Middle frontal gyrus (tissue), 1 donor: ENCODE results near the gene C13orf46.
"Not testable (repeated sequence)": the region's sequence is repeated elsewhere in the genome, so short reads cannot be mapped to it uniquely, and the experiment has no call there.

Experiments
- DNase-seq: peaks from one replicate; pipeline ENCODE4 v3.0.0-alpha.2; 2015; ENCODE audit warnings: low spot score; ENCODE audit errors: extremely low spot score

Gene C13orf46

DNA sequence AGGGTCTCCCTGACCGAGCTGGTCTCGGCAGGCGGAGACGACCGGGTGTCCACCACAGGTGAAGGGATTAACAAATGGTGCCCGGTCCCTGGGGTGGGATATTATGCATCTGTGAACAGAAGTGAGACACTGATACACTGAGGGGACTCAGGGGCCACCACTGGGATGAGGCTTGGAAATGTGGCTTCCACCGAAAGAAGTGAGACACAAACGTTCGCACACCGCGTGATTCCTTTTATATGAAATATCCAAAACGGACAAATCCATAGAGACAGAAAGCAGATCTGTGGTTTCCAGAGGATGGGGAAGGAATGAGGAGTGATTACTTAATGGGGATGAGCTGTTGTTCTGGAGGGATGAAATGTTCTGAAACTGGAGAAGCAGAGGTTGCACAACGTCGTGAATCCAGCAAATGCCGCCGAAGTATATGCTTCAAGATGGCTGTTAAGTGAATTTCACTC lies 47.5 kb downstream of the C13orf46 start:
- DNase-seq: no peak

DNA sequence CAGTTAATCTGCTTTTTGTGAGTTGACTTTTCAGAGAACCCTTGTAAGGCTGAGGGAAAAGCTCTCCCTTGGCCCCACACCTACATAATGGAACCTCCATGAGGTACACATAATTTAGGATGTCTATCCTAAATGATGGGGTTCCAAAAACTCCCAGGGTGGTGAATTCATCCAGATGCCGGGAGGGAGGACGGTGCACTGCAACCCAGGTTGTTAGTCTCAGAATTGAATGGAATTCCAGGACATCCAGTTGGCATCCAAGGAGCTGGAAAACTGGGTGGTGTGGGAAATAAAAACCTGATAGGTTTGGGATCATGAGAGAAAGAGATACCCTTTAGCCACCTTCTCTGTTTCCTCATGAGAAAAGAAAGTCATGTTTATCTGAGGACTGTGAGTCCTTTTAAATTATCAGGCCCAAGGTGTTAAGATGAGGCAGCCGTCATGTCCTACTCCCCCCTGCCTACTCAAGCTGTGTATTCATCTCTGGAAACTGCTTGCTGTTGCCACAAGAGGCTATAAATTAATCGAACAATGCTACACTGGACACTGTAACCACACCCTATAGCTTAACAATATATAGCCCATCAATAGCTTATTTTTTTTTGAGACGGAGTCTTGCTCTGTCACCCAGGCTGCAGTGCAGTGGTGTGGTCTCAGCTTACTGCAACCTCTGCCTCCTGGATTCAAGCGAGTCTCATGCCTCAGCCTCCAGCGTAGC lies 49.5 kb downstream of the C13orf46 start:
- DNase-seq: no peak

DNA sequence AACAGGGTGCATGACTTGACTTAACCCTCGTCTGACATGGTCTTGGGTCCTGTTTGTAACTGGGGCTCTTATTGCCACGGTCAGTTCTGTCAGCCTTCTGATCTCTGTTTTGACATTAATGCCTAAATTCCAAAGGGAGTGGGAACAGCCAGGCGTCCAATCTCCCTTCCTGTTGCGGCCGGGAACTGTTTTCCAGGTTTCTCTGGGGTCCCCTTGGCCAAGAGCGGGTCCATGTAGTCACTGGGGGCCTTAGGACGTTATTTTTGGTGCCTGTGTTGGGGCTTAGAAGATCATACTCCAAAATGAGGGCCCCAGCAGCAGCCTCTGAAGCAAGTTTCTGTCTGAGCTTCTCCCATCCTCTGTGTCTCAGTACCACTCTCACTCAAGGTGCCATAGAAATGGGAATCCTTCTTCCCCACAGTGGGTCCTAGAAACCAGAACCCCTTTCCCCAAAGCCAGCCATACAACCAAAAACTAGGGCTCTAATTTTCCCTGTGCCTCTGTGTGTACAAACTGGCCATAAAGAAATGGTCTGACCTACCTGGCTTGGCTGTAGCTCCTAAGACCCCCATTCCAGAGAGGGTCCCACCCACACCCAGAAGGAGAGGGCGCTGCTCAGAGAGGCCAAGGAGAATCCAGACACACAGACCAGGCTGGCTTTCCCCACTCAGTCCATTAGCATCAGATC lies 50.4 kb downstream of the C13orf46 start:
- DNase-seq: no peak

DNA sequence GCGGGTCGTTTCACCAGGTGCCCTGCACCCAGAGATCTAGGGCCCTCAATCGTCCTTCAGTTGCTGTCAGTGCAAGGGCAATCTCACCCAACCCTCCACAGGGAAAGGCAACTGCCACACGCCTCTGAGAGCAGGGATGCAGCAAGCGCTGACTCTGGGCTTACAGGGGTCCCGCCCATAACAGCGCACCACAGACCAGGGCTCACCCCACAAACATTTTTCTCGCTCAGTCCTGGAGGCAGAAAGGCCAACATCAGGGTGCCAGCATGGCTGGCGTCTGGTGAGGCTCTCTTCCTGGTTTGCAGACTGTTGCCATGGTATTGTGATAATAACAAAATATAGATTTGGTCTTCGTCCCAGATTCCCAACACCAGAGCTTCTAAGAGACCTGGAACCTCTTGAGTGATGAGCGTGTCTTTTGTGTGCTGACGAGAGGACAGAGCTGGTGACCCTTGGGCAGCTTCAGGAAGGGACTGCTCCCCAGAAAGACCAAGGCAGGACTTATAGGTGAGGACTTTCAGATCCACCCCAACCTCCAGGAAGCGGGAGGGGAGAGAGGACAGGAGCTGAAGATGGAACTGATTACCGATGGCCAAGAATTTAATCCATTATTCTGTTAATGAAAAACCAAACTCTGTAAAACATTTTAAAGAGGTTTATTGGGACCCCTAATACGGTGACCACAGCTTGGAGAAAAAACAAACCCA lies 51.3 kb downstream of the C13orf46 start:
- no peak for DNase-seq

DNA sequence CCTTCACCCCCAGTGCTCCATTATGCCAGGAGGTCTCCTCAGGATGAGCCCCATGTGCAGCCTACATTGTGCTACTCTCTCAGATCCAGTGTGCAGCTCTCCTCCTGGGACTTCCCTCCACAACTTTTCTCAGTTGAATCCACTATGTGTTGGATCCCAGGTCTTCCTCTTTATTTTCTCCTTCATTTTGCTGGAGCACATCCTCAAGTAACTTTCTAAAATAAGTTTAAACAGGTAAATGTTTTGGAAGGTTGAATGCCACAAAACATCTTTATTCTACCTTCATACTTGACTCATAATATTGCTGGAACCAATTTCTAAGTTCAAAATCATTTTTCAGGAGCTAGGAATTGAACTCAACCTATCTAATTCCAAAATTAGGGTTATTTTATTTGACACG lies 52.1 kb downstream of the C13orf46 start:
- no peak for DNase-seq

DNA sequence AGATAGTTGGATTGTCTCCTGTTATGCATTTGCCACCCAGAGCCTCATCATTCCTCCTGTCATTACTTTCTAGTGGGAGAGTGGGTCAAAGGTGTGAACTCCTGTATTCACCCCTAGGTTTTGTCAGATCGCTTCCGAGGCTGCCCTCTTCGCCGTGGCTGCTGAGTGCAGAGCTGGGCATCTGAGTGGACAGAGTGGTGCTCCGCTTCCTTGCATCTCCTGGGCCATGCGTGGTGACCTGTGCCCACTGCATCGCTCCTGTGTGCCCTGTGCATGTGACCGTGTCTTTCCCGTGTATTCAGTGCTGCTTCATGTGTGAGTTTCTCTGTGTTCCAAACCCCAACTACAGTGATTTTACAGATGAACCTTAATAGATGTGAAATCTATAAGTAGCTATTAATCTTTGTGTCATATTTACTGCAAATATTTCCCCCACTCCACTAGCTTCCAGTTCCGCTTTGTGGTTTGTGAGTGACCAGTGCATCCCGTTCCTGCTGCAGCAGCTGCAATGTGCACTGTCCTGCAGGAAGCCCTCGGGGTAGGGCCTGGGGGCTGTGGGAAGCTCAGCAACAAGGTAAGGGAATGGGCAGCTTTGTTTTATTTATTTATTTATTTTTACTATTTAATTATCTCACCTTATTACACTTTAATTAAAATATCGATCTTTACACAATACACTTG lies 53.1 kb downstream of the C13orf46 start:
- no peak for DNase-seq

DNA sequence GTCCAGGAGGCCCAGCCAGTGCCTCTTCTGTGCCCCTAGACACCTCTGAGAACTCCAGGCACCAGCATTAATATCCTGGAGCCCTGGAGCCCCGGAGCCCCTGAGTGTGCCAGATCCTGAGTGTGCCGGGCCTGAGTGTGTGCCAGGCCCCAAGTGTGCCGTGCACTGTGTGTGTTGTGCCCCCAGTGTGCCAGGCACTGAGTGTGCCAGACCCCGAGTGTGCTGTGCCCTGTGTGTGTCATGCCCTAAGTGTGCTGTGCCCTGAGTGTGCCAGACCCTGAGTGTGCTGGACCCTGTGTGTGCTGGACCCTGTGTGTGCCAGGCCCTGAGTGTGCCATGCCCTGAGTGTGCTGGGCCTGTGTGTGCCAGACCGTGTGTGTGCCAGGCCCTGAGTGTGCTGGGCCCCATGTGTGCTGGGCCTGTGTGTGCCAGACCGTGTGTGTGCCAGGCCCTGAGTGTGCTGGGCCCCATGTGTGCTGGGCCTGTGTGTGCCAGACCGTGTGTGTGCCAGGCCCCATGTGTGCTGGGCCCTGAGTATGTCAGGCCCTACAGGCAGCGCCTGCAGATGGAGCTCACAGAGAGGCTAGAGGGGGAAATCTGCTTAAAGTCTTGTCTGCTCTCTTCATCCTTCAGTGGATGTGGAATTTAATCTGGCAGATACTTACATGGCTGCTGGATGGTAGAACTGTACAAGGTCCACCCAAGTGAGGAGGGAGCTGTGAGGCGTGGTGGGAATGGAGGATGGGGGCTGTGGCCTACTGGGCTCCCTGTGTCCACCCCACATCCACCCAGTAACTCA lies 53.9 kb downstream of the C13orf46 start:
- no peak for DNase-seq

DNA sequence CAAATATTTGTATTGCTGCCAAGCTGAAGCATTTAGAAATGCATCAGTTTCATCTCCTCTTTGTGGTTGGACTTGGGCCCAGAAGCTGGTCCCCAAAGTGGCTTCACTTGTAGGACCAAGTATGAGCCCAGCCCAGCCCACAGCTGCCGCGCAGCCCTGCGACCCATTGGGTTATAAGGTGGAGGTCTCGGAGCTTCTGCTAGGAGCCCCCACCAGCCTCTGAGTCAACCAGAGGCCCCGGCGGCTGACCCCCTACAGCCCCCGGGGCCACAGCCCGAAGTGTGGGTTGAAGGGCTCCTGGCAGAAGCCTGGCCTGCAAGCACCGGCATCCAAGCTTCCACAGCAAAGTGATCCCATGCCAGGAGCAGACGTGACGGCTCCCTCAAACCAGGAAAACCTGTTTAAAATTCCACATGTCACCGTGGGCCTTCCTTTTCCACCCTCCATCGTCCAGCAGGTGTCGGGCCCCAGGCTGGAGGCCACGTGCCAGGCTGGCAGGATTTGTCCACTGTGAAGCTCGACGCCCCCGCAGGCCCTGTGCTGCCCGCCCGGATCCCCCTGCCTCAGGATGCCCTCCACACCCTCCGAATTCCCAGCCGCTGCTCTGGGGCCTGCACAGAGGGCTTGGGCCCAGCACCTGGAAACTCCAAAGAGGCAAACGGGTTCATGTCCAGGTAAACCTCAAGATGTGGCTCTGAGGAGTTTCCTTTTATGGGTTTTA lies 54.7 kb downstream of the C13orf46 start:
- DNase-seq: no peak

DNA sequence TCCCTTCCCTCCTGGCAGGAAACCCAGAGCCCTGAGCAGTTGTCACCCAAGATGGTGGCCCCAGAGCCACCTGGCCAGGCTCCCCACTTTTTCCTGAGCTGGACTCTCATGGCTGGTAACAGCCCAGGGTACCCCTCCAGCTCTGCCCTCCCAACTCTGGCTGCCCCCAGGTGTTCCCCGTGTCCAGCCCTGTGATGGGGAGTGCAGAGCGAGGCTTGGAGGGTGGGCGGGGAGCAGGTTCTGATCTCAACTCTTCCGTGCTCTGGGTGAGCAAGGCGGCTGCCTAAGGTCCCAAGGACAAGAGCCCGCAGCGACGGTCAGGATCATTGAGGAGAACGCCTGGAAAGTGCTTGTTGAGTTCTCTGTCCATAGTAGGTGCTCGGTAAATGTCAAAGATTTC lies 55.3 kb downstream of the C13orf46 start:
- DNase-seq: no peak

DNA sequence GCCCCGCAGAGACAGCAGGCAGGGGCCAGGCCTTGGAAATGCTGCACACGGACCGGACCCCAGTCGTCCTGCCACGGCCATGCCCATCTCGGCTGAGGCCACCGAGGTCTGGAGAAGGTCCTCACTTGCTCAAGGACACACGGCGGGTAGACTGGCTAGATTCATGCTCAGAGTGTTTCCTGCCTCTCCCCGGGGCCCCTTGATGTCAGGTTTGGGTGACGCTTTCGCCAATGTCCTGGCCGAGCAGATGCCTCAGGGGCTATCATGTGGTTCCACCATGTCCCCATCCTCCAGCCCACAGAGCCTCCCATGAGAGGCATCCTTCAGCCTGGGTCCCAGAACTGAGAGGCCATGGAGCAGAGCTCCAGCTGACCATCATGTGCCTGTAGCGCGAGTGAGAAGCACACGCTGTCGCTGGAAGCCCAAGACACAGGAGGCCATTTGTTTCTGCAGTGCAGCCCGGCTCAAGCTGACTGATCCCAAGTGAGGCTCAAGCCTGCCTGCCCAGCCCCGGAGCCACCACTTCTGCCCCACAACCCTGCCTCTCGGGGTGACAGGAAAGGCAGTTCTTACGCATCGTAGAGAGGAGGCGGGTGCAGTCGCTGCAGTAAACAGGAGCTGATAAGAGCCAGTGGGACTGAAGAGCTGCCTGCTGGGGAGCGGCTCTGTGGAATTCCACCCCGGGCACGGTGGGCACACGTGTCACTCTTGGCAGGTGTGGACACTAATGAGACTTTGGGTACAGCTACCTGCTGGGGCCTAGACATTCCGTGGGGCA lies 56.1 kb downstream of the C13orf46 start:
- DNase-seq: no peak

DNA sequence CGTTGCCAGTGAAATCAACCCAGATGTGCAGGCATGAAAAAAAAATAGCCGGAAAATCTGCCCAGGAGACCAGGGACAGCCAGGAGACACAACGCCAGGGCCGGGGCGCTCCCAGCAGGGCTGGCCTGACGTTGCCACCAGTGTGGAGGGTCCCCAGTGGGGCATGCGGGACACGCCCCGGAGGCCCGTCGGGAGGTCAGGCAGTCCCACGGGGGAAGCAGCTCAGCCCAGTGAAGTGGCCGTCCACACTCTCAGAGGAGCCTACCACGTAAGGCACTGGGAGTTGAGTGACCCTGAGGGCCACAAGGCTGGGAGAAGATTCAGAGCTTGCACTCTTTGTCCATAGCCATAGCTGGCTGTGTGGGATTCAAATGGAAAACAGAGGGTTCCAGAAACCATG lies 56.8 kb downstream of the C13orf46 start:
- no peak for DNase-seq

DNA sequence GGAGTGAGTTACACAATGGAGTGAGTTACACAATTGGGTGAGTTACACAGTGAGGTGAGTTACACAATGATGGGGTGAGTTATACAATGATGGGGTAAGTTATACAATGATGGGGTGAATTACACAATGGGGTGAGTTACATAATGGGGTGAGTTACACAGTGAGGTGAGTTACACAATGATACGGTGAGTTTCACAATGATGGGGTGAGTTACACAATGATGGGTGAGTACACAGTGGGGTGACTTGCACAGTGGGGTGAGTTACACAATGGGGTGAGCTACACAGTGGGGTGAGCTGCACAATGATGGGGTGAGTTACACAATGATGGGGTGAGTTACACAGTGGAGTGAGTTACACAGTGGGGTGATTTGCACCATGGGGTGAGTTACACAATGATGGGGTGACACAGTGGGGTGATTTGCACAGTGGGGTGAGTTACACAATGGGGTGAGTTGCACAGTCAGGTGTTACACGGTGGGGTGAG lies 57.5 kb downstream of the C13orf46 start:
- no peak for DNase-seq

DNA sequence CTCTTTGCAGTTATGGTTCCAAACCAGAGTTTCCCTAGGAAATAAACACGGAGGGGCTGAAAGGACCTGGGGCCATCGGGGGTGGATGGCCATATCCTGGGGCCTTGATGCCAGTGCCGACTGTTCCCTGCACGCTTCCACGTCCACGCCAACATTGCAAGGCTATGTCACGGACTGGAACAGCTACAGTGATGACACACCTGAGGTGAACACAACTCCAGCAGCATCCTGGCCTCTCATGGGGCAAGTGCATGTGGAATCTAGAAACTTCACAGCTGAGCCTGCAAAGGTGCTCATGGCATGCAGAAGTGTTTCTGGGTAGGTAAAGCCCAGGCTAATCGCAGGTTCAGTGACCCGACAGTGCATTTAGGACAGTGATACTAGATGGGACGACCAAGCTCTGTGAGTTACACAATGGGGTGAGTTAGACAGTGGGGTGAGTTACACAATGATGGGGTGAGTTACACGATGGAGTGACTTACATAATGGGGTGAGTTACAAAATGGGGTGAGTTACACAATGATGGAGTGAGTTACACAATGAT lies 58.0 kb downstream of the C13orf46 start:
- no peak for DNase-seq

DNA sequence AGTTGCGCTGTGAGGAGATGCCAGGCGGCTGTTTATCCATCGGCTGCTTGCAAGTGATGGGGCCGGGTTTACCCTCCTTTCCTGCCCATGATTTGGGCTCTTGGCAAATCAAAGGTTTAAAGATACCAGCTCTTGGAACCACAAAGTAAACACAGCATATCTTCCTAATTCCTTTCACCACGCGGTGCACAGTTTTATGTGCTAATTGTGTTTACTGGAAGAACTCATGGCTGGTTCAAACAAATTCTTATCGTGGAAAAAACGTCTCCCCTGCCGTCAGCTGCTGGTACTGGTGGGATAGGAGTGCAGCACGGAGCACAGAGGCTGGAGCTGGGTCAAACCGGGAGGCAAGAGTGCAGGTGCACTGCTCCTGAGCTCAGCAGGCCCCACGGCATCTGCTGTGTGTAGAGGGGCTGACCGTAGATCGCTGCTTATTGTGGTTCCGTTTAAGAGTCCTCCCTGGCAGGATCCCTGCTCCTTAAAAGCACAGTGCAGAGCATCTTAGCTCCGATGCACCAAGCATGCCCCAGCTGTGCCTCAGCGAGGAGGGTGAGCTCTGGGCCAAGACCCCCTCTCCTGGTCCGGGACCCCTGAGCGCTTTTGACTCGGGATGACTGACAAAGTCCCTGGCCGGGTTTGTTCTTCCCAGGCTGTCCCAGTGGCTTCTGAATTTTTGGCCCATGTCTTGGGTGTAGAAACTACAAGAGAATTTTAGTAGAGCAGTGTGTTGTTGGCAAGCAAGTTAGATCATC lies 58.7 kb downstream of the C13orf46 start:
- DNase-seq: no peak

DNA sequence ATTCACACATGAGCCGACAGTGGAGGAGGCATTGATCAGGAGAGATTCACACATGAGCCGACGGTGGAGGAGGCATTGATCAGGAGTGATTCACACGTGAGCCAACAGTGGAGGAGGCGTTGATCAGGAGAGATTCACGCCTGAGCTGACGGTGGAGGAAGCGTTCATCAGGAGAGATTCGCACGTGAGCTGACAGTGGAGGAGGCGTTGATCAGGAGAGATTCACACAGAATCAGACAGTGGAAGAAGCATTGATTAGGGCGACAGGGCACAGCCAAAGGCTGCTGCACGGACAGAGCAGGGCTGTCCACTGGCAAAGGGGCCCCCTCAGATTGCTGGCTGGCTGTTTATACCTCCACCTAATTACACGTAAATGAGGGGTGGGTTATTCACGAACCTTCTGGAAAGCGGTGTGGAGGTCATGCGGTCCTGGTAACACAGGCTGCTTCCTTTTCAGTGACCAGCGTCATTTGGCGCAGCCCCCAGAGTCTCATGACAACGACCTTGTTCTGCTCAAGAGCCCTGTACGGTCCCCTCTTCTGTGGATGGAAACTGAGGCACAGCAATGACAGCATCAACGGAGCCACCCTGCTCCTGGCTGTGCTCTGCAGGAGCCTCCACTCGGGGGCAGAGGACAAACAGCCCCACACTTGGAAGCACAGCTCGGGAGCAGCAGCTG lies 59.4 kb downstream of the C13orf46 start:
- no peak for DNase-seq

DNA sequence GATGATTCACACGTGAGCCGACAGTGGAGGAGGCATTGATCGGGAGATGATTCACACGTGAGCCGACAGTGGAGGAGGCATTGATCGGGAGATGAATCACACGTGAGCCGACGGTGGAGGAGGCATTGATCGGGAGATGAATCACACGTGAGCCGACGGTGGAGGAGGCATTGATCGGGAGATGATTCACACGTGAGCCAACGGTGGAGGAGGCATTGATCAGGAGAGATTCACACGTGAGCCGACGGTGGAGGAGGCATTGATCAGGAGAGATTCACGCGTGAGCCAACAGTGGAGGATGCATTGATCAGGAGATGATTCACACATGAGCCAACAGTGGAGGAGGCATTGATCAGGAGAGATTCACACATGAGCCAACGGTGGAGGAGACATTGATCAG lies 60.0 kb downstream of the C13orf46 start:
- not testable (repeated sequence) for DNase-seq

DNA sequence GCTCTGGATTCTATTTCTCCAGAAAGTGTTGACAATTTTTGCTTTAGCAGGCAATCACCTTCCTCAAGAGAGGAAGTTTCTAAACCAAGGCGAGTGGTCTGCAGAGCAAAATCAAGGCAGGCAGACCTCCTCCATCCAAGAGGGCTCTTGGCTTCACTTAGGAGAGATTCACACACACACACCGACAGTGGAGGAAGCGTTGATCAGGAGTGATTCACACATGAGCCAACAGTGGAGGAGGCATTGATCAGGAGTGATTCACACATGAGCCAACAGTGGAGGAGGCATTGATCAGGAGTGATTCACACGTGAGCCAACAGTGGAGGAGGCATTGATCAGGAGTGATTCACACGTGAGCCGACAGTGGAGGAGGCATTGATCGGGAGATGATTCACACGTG lies 60.5 kb downstream of the C13orf46 start:
- DNase-seq: not testable (repeated sequence)

DNA sequence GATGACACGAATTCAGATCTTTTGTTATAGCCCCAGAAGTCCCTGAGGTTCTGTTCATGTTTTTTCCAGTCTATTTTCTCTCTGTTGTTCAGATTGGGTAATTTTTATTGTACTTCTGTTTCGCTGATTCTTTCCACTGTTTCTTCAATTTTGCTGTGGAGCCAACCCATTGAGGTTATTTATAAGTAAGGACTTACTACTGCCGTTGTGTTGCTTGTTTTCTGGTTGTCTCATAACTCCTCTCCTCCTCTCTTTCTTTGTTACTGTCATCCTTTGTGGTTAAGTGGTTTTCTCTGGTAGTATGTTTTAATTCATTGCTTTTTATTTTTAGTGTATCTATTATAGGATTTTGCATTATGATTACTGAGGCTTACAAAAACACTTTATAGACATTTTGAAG lies 61.3 kb downstream of the C13orf46 start:
- DNase-seq: no peak
